ENCODE results near the gene COX6B2.

DNA sequence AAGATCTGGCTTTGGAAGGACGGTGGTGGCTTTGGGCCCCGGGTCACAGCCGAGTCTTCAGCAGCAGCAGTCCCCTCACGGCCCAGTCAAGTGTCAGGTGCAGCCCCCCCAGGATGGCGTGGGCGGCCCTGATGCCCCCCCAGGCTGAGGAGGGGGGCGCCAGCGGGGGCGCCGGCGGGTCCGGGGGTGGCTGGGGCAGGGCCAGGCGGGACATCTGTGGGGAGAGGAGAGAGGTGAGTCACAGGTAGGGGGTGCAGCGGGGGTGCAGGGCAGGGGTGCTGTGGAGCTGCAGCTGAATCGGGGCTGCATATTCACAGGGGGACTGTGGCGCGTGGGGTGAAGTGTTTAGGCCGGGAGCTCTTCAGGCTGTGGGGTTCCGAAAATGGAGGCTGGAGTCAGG, 11.4 kb upstream of the COX6B2 start:
- TF ChIP-seq POLR2AphosphoS5 (IDR thresholded peaks at IDR 0.05) (no peak), POLR2A (IDR thresholded peaks at IDR 0.05) (no peak)
- TF ChIP-seq, protein P1, sequence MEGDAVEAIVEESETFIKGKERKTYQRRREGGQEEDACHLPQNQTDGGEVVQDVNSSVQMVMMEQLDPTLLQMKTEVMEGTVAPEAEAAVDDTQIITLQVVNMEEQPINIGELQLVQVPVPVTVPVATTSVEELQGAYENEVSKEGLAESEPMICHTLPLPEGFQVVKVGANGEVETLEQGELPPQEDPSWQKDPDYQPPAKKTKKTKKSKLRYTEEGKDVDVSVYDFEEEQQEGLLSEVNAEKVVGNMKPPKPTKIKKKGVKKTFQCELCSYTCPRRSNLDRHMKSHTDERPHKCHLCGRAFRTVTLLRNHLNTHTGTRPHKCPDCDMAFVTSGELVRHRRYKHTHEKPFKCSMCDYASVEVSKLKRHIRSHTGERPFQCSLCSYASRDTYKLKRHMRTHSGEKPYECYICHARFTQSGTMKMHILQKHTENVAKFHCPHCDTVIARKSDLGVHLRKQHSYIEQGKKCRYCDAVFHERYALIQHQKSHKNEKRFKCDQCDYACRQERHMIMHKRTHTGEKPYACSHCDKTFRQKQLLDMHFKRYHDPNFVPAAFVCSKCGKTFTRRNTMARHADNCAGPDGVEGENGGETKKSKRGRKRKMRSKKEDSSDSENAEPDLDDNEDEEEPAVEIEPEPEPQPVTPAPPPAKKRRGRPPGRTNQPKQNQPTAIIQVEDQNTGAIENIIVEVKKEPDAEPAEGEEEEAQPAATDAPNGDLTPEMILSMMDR (IDR thresholded peaks at IDR 0.05 in 8 of 11, conservative IDR thresholded peaks at IDR 0.05 in 3 of 11), result no peak

Measured in spleen (tissue), 7 donors.